ENCODE data around the gene SEMA3A.
A peak's percentile ranks its signal among the peaks of the same experiment; 100 is the strongest.

Gene SEMA3A

GRCh38 chr7:84195295-84196060, 889 bp upstream of the SEMA3A start:
- no peak for DNase-seq

GRCh38 chr7:84193747-84194146, 842 bp downstream of the SEMA3A start:
- DNase-seq: no peak

- DNase-seq: no peak
These were observed 2.7 kb downstream of the SEMA3A start for GRCh38 chr7:84191842-84192241.

GRCh38 chr7:84191261-84191660, 3.3 kb downstream of the SEMA3A start:
- no peak for DNase-seq

GRCh38 chr7:84190016-84190705, 4.4 kb downstream of the SEMA3A start:
- DNase-seq: no peak

GRCh38 chr7:84188786-84189405, 5.7 kb downstream of the SEMA3A start:
- DNase-seq: no peak

GRCh38 chr7:84187813-84188510, 6.6 kb downstream of the SEMA3A start:
- DNase-seq: peak; percentile 11

- DNase-seq: no peak
These were observed 7.3 kb downstream of the SEMA3A start for GRCh38 chr7:84187087-84187805.

- no peak for DNase-seq
These were observed 10.8 kb downstream of the SEMA3A start for GRCh38 chr7:84183741-84184140.

- no peak for DNase-seq
These were observed 12.3 kb downstream of the SEMA3A start for GRCh38 chr7:84182301-84182700.

GRCh38 chr7:84181628-84182027, 13.0 kb downstream of the SEMA3A start:
- DNase-seq: no peak

GRCh38 chr7:84177758-84178412, 16.7 kb downstream of the SEMA3A start:
- DNase-seq: no peak

- DNase-seq: no peak
These were observed 17.9 kb downstream of the SEMA3A start for GRCh38 chr7:84176716-84177115.

GRCh38 chr7:84175461-84175860, 19.1 kb downstream of the SEMA3A start:
- no peak for DNase-seq

GRCh38 chr7:84170646-84171045, 23.9 kb downstream of the SEMA3A start:
- DNase-seq: no peak

- no peak for DNase-seq
These were observed 32.0 kb downstream of the SEMA3A start for GRCh38 chr7:84162584-84162983.

- no peak for DNase-seq
These were observed 32.5 kb downstream of the SEMA3A start for GRCh38 chr7:84162125-84162524.

GRCh38 chr7:84161398-84161797, 33.2 kb downstream of the SEMA3A start:
- no peak for DNase-seq

GRCh38 chr7:84159435-84159834, 35.2 kb downstream of the SEMA3A start:
- DNase-seq: no peak

GRCh38 chr7:84157171-84157570, 37.4 kb downstream of the SEMA3A start:
- no peak for DNase-seq

GRCh38 chr7:84154991-84155781, 39.4 kb downstream of the SEMA3A start:
- no peak for DNase-seq
